ENCODE results near the gene TCEA2.

Gene TCEA2

GRCh38 chr20:64024141-64024990 lies 38.6 kb upstream of the TCEA2 start:
- no peaks in the 10 kb centered on the region for H3K27me3 ChIP-seq (replicated peaks)
- in situ Hi-C loops (cut with HindIII; ENCODE audit: low pct_ligation_motif_present, low sequenced_read_pairs) = no loop called here
- H3K4me3 ChIP-seq (ENCODE audit: low read depth, low read length) = no peak overlapping the region
- no peak overlapping the region for H3K27ac ChIP-seq
- peaks cover 65% of the 10 kb centered on the region for H3K36me3 ChIP-seq (replicated peaks)
- no peak for TF ChIP-seq CTCF (IDR thresholded peaks at IDR 0.05; ENCODE audit: low read depth, low read length, missing control alignments)
- DNase-seq = no peak

GRCh38 chr20:64025101-64025825 lies 37.7 kb upstream of the TCEA2 start:
- no peaks in the 10 kb centered on the region for H3K27me3 ChIP-seq (replicated peaks)
- peaks cover 63% of the 10 kb centered on the region for H3K36me3 ChIP-seq (replicated peaks)
- no peak overlapping the region for H3K4me3 ChIP-seq (ENCODE audit: low read depth, low read length)
- in situ Hi-C loops (cut with HindIII; ENCODE audit: low pct_ligation_motif_present, low sequenced_read_pairs) = no loop called here
- no peak overlapping the region for H3K27ac ChIP-seq
- no peak for TF ChIP-seq CTCF (IDR thresholded peaks at IDR 0.05; ENCODE audit: low read depth, low read length, missing control alignments)
- no peak for DNase-seq

GRCh38 chr20:64025826-64026412 lies 37.1 kb upstream of the TCEA2 start:
- no peak for DNase-seq
- no peak for TF ChIP-seq CTCF (IDR thresholded peaks at IDR 0.05; ENCODE audit: low read depth, low read length, missing control alignments)
- no peaks in the 10 kb centered on the region for H3K27me3 ChIP-seq (replicated peaks)
- in situ Hi-C loops (cut with HindIII; ENCODE audit: low pct_ligation_motif_present, low sequenced_read_pairs) = no loop called here
- no peak overlapping the region for H3K4me3 ChIP-seq (ENCODE audit: low read depth, low read length)
- no peak overlapping the region for H3K27ac ChIP-seq
- H3K36me3 ChIP-seq (replicated peaks) = peaks cover 67% of the 10 kb centered on the region

GRCh38 chr20:64027981-64028685 lies 34.9 kb upstream of the TCEA2 start:
- Histone ChIP-seq H3K4me3 (ENCODE audit: low read depth, low read length) (no peak overlapping the region), H3K27me3 (replicated peaks) (no peaks in the 10 kb centered on the region), H3K36me3 (replicated peaks) (peaks cover 73% of the 10 kb centered on the region), H3K27ac (no peak overlapping the region)
- in situ Hi-C loops (cut with HindIII; ENCODE audit: low pct_ligation_motif_present, low sequenced_read_pairs) = no loop called here
- DNase-seq = no peak
- TF ChIP-seq CTCF (IDR thresholded peaks at IDR 0.05; ENCODE audit: low read depth, low read length, missing control alignments) = no peak

- in situ Hi-C loops (cut with HindIII; ENCODE audit: low pct_ligation_motif_present, low sequenced_read_pairs) = no loop called here
- no peak overlapping the region for H3K27ac ChIP-seq
- H3K36me3 ChIP-seq (replicated peaks) = peaks cover 67% of the 10 kb centered on the region
- no peak for TF ChIP-seq CTCF (IDR thresholded peaks at IDR 0.05; ENCODE audit: low read depth, low read length, missing control alignments)
- no peak for DNase-seq
- no peak overlapping the region for H3K4me3 ChIP-seq (ENCODE audit: low read depth, low read length)
- no peaks in the 10 kb centered on the region for H3K27me3 ChIP-seq (replicated peaks)
These were observed 33.5 kb upstream of the TCEA2 start for GRCh38 chr20:64029293-64030117.

All from brain microvascular endothelial cell (primary cell).